GM03348 (cell line): ENCODE measurements around the gene SVOPL.
A peak's percentile ranks its signal among the peaks of the same experiment; 100 is the strongest.
"Not testable (repeated sequence)": the region's sequence is repeated elsewhere in the genome, so short reads cannot be mapped to it uniquely, and the experiment has no call there.

ENCODE experiments used
- DNase-seq: peaks from one replicate; pipeline ENCODE4 v3.0.0; 2012; ENCODE audit warnings: low spot score

SVOPL gene

DNA sequence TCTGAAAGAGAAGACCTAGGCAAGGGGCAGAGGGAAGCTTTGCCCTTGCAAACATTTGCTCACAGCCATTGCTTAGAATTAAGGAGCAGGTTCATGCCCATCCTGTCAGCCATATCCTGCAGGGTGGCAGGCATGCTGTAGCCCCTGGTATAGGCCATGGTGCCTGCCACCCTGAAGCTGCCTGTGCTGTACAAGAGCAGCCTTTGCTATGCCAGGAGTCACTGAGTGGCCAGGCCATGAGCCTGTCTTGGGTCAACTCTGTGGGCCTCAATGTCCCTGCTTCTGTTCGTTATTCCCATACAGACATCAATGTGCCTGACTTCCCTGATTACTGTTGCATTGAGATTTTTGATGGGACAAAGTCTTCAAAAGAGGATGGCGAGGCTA lies 368 bp upstream of the SVOPL start:
- DNase-seq = no peak

DNA sequence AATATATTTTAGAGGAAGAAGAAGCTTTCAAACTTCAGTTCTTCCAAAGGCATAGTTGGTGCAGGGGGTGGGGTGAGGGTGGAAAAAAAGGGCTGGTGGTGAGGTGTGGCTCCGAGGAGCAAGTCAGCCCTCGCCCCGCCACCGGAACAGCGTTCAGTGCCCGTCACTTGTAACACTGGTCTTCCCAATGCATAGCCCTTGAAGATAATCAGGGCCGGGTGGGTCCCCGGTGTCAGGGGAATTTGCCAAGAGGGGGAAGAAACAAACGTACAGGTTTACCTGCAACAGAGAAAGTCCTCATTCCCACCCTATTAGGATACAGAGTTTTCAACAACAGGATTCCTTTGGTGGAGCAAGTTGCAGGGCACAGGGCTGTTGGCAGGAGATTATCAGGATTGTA lies 1.5 kb downstream of the SVOPL start:
- DNase-seq = no peak

DNA sequence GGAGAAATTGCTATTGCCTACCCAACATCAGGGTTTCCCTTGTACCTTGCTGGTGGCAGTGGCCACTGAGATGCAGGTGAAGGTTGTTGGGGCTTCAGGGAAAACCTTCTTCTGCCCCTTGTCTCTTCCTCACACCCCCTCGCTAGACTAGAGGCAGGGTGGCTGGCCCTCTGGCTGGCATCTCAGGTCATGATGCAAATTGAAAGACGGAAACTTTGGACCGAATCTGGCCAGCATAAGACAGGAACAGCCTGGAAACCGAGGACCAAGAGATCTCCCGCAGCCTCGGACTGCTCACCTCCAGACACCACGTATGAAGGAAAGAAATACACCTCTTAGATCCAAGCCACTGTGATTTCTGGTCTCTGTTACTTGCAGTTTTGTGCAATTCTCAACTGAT lies 2.9 kb downstream of the SVOPL start:
- no peak for DNase-seq

DNA sequence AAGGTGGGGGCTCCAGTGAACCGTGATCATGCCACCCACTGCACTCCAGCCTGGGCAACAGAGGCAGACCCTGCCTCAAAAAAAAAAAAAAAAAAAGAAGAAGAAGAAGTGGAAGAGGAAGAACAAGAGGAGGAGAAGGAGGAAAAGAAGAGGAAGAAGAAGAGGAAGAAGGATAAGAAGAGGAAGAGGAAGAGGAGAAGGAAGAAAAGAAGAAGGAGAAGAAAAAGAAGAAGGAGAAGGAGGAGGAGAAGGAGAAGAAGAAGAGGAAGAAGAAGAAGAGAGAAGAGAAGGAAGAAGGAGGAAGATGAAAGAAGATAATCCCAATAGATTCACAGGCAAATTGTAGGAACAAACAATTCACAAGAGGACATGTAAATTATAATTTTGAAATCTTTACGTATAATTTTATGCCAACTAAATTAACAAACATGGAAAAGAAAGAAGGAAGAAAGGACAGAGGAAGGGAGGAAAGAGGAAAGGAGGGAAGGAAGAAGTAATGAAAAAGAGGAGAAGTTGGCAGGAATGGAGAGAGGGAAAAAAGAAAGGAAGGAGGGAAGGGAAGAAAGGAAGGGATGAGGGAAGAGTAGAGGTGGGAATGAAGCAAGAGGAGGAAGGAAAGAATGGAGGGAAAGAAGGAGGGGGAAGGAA lies 3.5 kb downstream of the SVOPL start:
- no peak for DNase-seq

DNA sequence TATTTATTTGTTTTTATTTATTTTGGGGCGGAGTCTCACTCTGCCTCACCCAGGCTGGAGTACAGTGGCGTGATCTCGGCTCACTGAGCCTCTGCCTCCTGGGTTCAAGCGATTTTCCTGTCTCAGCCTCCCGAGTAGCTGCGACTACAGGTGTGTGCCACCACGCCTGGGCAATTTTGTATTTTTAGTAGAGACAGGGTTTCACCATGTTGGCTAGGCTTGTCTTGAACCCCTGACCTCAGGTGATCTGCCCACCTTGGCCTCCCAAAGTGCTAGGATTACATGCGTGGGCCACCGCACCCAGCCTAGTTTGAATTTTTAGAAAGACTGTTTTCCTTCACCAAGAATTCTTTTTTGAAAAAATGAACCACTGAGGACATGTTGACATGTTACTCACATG lies 5.4 kb downstream of the SVOPL start:
- not testable (repeated sequence) for DNase-seq

DNA sequence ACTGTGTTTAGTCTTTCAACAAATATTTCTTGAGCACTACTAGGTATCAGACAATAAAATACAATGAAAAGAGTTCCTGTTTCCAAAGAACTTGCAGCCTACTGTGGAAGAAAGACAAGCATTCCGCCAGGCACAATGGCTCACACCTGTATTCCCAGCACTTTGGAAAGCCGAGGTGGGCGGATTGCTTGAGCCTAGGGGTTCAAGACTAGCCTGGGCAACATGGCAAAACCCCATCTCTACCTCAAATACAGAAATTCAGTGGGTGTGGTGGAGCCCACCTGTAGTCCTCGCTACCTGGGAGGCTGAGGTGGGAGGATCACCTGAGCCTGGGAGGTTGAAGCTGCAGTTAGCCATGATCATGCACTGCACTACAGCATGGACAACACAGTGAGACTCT lies 6.1 kb downstream of the SVOPL start:
- DNase-seq = no peak

DNA sequence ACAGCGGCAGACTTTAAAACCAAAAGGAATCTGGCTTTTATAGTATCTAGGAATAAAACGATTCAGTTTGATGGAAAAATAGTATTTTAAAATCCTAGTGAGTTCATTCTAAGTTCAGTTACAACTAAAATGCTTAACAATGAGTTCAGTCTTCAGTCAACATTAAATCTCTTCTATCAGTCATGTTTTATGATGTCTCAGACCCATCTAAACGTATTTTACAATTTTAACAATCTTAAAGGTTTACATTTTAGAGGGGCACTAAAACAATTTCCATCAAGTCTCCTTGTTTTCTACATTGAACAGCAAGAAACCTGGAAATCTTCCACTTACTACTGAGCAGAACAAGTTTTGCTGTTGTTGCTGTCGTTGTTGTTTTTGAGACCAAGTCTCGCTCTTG lies 10.0 kb downstream of the SVOPL start:
- DNase-seq = no peak

DNA sequence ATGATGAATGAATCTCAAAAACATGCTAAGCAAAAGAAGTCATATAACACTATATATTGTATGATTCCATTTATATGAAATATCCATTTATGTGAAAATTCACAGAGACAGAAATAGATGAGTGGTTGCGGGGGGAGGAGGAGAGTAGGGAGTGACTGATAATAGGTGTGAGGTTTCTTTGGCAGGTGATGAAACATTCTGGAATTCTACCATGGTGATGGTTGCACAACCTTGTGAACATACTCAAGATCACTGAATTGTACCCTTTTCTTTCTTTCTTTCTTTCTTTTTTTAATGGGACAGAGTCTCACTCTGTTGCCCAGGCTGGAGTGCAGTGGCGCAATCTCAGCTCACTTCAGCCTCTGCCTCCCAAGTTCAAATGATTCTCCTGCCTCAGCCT lies 10.7 kb downstream of the SVOPL start:
- DNase-seq = no peak

DNA sequence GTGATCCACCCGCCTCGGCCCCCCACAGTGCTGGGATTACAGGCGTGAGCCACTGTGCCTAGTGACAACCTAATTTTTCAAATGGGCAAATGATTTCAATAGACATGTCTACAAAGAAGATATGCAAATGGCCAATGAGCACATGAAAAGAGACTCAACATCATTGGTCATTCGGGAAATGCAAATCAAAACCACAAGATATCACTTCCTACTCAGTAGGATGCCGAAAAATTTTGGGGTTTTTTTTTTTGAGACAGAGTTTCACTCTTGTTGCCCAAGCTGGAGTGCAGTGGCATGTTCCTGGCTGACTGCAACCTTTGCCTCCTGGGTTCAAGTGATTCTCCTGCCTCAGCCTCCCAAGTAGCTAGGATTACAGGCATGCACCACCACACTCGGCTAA lies 13.1 kb downstream of the SVOPL start:
- not testable (repeated sequence) for DNase-seq

DNA sequence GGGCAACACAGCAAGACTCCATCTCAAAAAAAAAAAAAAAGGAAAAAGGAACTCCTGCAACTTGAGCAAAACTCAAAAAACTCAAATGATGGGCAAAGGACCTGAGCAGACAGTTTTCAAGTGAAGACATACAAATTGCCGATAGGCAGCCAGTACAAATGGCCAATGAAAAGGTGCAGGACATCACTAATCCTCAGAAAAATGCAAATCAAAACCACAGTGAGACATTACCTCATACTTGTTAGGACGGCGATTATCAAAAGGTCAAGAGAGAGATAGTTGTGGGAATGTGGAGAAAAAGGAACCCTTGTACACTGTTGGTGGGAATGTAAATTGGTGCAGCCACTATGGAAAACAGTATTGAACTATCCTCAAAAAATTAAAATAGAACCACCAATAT lies 16.8 kb downstream of the SVOPL start:
- DNase-seq = no peak

DNA sequence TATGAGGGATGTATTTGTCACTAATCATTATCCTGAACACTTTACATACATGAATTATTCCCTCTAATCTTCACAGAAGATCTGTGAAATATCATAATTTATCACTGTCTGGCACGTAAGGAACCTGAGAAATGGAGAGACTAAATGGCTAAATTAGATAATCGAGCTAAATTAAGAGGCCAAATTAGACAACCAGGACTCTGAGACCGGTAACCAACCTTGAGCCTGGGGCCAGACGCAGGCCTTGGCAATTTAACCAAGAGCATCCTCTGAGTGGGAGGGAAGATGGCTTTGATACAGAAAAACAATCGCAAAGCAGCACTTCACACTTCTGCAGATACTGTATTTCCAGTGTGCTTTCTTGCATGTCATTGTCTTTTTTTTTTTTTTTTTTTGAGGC lies 21.4 kb downstream of the SVOPL start:
- no peak for DNase-seq

DNA sequence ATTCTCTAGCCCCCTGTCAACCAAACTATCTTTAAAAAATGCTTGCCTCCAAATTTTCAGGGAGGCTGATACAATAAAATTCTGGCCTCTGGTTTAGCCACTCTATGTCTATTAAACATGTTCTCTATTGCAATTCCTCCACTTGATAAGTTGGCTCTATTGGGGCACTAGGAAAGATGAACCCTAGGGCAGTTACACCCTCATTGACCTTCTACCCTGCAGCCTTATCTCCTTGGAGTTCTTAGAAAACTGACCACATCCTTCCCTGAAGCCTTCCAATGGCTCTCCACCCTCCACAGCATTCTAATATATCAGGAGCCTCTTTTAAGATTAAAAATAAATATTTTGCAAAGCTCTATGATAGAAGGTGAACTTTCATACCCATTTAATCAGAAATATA lies 30.6 kb downstream of the SVOPL start:
- no peak for DNase-seq

DNA sequence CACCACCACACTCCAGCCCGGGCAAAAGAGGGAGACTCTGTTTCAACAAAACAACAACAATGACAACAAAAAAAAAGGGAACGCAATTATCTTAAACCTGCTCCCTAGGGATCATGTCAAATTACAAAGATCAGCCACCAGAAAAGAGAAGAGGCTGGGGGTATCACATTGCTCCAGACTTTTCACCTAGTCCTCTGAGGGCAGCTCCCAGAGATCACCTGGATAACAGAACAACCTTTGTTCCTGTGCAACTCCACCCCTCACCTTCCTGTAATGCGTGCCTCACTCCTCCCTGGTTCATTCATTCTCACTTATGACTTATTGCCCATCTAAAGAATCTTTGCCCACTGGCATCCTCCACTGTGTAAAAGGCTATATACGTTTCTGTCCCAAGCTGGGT lies 31.8 kb downstream of the SVOPL start:
- DNase-seq = no peak

DNA sequence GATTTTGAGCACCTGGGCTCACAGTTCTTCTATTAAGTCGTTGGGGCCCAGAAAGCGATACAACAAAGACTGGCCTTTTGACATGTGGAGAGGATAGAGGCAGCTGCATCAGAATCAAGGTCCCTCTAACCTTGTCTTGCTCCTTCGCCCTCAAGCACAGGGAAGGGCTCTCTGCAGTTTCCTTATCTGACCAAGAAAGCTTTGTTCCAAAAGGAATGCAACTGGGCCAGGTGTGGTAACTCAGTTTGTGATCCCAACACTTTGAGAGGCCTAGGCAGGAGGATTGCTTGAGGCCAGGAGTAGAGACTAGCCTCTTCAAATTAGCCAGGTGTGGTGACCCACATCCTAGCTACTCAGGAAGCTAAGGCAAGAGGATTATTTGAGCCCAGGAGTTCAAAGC lies 32.2 kb downstream of the SVOPL start:
- DNase-seq = no peak

DNA sequence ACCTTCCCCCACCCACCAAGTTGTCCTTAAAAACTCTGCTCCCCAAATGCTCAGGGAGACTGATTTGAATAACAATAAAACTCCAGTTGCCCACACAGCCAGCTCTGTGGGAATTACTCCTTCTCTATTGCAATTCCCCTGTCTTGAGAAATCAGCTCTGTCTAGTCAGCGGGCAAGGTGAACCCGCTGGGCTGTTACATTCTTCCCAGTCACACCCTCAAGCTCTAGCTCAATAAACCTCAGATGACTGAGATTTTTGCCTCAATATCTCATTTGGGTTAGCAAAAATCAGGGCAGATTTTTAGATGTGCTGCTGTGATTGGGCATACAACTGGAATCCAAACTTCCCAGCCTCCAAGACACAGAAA lies 32.9 kb downstream of the SVOPL start:
- DNase-seq = no peak

DNA sequence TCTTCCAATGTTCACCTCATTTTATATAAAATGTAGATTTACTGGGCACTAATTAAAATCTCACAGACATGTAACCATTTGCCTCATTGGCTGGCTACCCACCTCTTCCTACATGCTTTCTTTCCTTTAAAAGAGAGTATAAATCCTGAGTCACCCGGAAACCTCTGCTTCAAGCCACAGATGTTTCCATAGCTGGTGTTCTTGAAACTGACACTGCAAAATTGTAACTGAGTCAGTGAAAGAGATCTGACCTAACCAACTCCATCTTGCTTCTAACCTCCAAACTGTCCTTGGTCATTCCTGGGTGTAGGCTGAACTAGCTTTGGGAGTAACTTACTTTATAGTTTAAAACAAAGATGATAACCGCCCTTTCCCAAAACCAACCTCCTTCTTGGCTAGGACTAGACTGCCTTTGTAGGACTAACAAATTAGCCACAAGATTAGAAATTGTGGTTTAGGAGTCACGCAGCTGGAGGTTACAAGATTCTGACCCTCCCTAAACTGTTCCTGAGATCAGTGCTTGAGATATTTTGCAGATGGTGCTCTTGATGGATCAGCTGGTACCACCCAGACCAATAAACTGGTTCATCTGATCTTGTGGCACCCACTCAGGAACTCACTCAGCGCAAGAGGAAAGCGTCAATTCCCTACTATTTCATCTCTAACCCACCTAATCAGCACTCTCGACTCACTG lies 33.5 kb downstream of the SVOPL start:
- DNase-seq = no peak

DNA sequence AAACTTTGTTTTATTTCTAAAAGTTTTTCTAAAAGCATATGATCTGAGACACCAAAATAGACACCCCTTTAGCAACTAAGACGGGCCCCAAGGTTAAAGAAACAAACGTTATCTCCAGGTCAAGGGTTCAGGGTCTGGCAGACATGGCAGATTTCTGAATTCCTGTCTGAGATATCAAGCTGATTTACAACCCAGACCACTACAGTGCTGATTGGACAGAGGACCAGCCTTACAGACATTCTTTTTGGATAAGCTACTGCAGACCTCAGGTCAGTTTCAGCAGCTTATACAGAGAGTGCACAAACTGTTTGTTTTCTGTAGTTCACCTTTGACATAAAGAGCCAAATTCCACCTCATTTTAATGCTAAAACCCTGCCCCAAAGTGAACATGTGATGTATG lies 34.8 kb downstream of the SVOPL start:
- no peak for DNase-seq

DNA sequence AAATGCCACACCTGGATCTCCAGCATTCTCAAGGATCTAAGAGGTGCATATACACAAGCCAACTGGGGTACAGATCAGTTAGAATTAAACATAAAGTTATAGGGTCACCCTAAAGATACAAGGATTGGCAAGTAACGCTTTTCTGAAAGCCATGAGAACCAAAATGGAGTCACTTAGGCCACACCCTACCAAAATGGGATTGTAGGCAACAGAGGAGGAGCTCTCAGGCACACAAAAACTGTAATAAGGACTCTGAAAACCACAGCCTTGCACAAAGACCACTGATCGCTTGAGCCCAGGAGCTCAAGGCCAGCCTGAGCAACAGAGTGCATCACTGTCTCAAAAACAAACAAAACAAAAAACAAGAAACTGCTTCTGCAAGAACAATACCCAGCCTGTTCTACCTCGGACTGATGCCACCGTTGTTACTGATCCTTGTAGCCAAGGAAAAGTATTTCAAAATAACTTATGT lies 35.5 kb downstream of the SVOPL start:
- DNase-seq = no peak

DNA sequence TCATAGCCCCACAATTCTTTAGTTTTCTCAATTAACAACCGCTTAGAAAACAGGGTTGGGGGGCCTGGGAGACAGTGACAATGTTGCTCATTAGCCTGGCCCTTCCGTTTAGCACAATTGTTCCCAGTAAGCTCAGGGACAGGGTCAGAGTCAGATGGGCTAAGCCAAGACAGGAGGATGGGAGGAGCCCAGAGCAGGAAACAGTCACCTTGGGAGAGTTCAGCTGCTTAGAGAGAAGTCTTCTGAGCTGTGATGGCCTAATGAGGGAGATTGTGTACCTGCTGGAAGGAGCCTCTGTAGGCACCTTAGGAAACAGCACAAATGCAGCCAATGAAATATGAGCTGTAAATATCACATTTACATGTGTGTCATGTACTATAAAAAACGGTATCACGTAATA lies 35.9 kb downstream of the SVOPL start:
- DNase-seq = no peak

DNA sequence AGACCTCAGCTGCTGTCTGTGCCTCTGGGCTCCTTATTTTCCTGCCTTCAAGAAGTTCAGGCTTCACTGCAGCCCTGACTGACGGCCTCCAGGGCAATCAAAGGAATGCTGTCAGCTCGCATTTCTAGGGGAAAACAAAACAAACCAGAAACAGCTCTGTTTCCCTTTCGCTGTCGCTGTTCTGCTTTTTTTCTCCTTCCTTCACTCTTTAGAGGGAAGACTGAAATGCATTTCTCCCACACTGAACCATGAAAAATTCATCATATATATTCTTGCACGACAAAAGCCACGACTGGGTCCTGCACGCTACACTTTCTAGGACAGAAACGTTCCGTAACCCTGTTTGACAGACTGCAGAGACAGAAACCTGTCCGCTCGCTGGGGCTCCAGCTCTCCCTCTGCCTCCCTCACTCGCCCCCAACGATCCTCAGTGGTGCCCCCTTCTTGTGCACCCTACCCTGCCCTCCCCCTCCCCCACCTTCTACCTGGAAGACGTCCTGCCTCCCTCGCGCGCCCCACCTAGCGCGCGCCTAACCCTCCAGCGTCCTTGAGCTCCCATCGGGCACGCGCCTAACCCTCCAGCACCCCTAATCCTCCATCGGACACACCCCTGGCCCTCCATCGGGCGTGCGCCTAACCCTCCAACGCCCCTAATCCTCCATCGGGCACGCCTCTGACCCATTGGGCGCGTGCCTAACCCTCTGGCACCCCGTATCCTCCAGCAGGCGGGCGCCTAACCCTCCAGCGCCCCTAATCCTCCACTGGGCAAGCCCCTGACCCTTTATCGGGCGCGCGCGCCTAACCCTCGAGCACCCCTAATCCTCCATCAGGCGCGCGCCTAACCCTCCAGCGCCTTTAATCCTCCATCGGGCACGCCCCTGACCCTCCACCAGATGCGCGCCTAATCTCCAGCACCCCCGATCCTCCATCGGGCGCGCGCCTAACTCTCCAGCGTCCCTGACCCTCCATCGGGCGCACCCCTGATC lies 37.1 kb downstream of the SVOPL start:
- DNase-seq = peak; percentile 16

DNA sequence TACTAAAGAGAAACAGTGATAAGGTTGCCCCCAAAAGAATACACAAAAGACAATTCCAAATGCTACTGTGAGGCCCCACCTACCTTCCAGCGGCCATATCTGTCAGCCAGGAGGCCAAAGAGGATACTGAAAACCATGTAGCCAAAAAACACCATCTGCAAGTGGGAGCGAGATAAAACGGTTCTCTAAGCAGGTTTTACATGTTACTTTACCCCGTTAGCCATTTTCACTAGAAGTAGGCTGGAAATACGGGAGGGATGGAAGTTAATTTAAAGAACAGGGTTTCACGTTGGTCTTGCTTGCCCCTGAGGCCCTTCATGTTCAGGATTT lies 38.2 kb downstream of the SVOPL start:
- no peak for DNase-seq

DNA sequence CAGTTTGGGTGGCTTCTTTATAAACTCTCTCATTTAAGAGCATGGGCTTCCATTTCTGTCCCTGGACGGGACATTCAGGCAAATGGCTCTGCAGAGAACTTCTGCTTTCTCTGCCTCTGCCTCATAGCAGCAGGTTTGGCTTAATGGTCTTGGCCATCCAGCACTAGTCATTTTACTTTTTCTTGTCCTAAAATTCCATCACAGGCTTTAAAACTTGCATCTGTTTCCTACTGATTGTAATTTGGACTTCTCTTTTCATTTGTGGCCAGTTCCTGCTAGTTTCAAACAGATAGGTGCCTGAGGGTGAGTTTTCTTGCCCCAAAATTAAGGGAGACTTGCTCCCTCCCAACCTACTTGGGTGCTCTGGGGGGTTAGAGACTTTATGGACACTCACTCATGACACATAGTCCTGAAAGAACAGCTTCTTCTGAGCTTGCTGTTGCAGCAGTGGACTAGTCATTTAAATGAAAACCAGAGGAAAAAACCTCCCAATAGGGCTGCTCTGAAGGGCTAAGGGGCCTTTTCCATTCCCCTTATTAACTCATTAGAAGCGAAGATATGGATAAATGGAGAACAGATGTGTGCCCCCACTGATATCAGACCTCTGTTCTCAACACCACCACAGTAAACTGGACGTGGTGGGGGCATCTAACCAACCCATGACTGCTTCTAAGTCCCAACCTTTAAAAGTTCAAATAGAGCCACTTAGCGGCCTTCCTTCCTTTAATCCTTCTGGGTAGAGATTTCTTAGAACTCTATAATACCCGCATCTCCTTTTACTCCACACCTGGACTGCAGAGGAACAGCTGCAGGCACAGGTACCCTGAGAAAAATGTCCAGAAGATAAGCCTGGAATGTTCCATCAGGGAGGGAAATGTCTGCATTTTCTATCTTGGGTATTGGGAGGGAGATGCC lies 38.8 kb downstream of the SVOPL start:
- DNase-seq = no peak
